ENCODE results near the gene MCU.

DNA sequence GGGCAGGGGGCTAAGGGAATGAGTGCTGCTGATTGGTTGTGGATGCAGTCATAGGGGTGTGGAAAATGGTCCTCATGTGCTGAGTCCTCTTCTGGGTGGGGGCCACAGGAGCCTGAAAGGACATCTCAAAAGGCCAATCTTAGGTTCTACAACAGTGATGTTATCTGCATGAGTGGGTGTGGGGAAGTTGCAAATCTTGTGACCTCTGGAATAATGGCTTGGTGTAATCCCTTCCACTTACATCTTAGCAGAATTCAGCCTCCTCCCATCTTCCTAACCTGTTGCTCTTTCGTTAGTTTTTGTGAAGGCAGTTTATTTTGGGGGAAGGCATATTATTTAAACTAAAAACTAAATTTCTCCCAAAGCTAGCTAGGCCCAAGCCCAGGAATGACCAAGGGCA is 159.6 kb downstream of the MCU start:
- TF ChIP-seq, protein P1, sequence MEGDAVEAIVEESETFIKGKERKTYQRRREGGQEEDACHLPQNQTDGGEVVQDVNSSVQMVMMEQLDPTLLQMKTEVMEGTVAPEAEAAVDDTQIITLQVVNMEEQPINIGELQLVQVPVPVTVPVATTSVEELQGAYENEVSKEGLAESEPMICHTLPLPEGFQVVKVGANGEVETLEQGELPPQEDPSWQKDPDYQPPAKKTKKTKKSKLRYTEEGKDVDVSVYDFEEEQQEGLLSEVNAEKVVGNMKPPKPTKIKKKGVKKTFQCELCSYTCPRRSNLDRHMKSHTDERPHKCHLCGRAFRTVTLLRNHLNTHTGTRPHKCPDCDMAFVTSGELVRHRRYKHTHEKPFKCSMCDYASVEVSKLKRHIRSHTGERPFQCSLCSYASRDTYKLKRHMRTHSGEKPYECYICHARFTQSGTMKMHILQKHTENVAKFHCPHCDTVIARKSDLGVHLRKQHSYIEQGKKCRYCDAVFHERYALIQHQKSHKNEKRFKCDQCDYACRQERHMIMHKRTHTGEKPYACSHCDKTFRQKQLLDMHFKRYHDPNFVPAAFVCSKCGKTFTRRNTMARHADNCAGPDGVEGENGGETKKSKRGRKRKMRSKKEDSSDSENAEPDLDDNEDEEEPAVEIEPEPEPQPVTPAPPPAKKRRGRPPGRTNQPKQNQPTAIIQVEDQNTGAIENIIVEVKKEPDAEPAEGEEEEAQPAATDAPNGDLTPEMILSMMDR (IDR thresholded peaks at IDR 0.05) = no peak
- no peak for TF ChIP-seq POLR2A (IDR thresholded peaks at IDR 0.05)
